Natural killer cell treated with Interleukin-12 subunit alpha and Interleukin-12 subunit beta and Interleukin-15 and Interleukin-18, amount 100 ng/mL, for 72 hours (primary cell): ENCODE measurements around the gene TMEM225B. TPM values are rescaled to one million over a fixed set of nuclear protein-coding genes. Genes with fewer than 3 reads are reported as not detected.
"Not testable (repeated sequence)": the region's sequence is repeated elsewhere in the genome, so short reads cannot be mapped to it uniquely, and the experiment has no call there.

Source experiments
- ATAC-seq, 2 donors: fragments of 150-1000 bp; cut with Tn5 transposase in 1 of 2; sonication (Bioruptor Pico), chemical (Tn5 transposase) in 1 of 2; 2 replicates each; pipeline ENCODE4 v1.10.0; 2021
- DNase-seq: peaks from one replicate; pipeline ENCODE4 v3.0.0; 2022; ENCODE audit warnings: low spot score
- H3K27ac Mint-ChIP-seq, 2 donors: 1 replicate in 1 of 2; 2 replicates in 1 of 2; pipeline ENCODE4 v1.8.0; 2022; ENCODE audit warnings: mixed read lengths in 2 of 2, mild to moderate bottlenecking in 1 of 2, moderate library complexity in 1 of 2
- H3K27me3 Mint-ChIP-seq, 2 donors: 1 replicate in 1 of 2; 2 replicates in 1 of 2; pipeline ENCODE4 v1.8.0; 2022; ENCODE audit warnings: mixed read lengths in 2 of 2
- H3K36me3 Mint-ChIP-seq: one replicate; pipeline ENCODE4 v1.8.0; 2022; ENCODE audit warnings: mixed read lengths
- H3K4me1 Mint-ChIP-seq, 2 donors: 1 replicate in 1 of 2; 2 replicates in 1 of 2; pipeline ENCODE4 v1.8.0; 2022; ENCODE audit warnings: low read depth in 2 of 2, mixed read lengths in 2 of 2, mild to moderate bottlenecking in 1 of 2
- H3K4me3 Mint-ChIP-seq: one replicate; pipeline ENCODE4 v1.8.0; 2022; ENCODE audit warnings: mixed read lengths
- H3K9me3 Mint-ChIP-seq: 2 replicates; pipeline ENCODE4 v1.8.0; 2022; ENCODE audit warnings: mixed read lengths
- total RNA-seq, 2 donors: library from RNA; stranded (reverse); gene quantifications; one replicate each; pipeline ENCODE4 v1.2.3, GENCODE V29; 2022

Gene TMEM225B, protein sequence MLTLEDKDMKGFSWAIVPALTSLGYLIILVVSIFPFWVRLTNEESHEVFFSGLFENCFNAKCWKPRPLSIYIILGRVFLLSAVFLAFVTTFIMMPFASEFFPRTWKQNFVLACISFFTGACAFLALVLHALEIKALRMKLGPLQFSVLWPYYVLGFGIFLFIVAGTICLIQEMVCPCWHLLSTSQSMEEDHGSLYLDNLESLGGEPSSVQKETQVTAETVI
- 1 to 10 TPM in 1 of 2 donors, under 1 TPM in 1; 0.78 to 1.1 TPM for total RNA-seq

DNA sequence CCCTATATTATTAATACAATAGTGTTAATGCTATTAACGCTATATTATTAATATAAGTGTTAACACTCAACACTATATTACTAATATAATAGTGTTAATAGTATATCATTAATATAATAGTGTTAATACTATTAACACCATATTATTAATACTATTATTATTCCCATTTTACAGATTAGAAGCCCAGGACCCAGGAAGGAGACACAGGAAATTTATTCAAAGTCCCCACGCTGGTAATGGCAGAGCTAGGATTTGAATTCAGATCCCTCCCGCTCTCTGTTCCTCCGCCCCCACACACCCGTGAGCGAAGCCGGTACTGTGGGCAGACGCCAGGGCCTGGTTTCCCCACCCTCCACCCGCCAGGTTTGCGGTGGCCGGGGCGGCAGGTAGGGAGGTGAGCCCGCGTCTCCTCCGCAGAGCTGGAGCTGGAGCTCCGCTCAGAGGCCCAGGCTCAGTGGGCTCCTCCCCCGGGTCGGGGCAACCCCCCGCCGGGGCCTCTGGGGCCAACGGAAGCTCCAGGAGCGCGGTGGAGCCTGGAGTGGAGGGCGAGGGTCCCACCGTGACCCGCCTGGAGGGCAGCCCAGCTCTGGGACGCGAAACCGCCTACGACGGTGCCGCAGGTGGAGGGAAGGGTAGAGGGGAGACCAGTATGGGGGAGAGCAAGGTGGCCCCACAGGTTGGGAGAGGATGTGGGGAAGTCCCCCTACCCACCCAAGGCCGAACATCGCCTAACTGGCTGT, at the start of gene TMEM225B:
Gene TMEM225B, plus strand, starts transcription at position 506 of the 740 bp plus-strand sequence. CDS start 6,122 bp downstream, outside the sequence.
- Mint-ChIP-seq H3K9me3 (no peaks in the 10 kb centered on the region), H3K4me3 (no peak within 1 kb of the TSS), H3K36me3 (no peaks in the 10 kb centered on the region), H3K27ac (no peak within 1 kb of the TSS), H3K27me3 (no peaks in the 10 kb centered on the region), H3K4me1 (no peaks in the 10 kb centered on the region)
- ATAC-seq = peak in 1 of 2 donors; percentile 38
- no peak for DNase-seq

DNA sequence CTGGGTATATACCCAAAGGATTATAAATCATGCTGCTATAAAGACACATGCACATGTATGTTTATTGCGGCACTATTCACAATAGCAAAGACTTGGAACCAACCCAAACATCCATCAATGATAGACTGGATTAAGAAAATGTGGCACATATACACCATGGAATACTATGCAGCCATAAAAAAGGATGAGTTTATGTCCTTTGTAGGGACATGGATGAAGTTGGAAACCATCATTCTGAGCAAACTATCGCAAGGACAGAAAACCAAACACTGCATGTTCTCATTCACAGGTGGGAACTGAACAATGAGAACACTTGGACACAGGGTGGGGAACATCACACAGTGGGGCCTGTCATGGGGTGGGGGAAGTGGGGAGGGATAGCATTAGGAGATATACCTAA, 48.5 kb upstream of the TMEM225B start:
- not testable (repeated sequence) for H3K9me3 Mint-ChIP-seq, H3K4me3 Mint-ChIP-seq, H3K27ac Mint-ChIP-seq, ATAC-seq, H3K27me3 Mint-ChIP-seq, DNase-seq
- Mint-ChIP-seq H3K4me1 (peaks cover 14 to 22% of the 10 kb centered on the region in 2 donors), H3K36me3 (peaks cover 14% of the 10 kb centered on the region)

DNA sequence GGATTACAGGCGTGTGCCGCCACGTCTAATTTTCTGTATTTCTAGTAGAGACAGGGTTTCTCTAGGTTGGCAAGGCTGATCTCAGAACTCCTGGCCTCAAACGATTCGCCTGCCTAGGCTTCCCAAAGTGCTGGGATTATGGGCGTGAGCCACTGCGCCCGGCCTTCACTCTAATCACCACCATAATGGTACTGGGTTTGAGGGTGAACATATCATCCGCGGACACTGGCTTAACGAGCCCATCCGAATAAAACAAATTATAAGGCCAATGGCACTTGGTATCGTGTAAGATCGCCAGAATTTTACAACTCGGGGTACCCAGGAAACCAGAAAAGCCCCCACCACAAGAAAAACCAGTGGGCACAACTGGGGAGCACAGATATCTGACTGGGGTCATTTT, 46.7 kb upstream of the TMEM225B start:
- DNase-seq = no peak
- peak overlapping the region; percentile 92 for H3K27ac Mint-ChIP-seq
- peaks cover 19 to 26% of the 10 kb centered on the region in 2 donors for H3K4me1 Mint-ChIP-seq
- ATAC-seq = peak in 1 of 2 donors; percentile 11
- H3K27me3 Mint-ChIP-seq = no peaks in the 10 kb centered on the region
- H3K4me3 Mint-ChIP-seq = peak overlapping the region; percentile 95
- peaks cover 19% of the 10 kb centered on the region for H3K36me3 Mint-ChIP-seq
- H3K9me3 Mint-ChIP-seq = no peaks in the 10 kb centered on the region

DNA sequence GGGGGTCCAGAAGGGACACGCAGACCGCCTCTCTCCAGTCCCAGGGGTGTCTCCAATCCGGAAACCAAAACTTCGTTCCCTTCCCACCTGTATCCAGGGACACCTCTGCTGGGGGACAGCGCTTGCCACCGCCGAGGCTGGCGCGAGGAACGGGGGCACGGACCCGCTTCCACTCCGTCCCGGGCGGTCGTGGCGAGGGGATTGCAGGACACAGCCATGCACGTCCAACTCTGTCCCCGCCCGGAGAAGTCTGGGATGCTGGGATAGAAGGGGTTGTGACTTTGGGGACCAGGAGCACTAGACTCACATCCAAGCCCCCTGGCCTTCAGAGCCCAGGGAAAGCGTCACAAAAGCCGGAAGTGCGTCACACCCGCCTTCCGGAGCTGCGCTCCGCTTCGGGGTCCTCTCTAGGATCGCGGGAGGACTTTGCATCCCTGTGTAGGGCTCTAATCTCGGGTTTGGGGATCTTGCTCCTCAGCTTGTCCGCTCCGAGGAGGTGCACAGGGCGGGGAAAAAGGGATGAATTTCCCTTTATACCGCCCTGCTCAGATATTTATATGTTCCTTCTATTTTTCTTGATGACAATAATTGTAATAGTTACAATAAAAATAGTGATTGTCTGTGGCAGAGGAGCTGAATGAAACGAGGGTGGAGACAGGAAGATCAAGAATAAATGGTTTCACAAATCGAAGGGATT, 46.2 kb upstream of the TMEM225B start, which contains the start of gene FAM200A:
Gene FAM200A, minus strand, starts transcription at position 348 of the 697 bp plus-strand sequence. CDS start 3,707 bp downstream, outside the sequence.
- H3K4me3 Mint-ChIP-seq = peak within 1 kb of the TSS; percentile 95
- peaks cover 19% of the 10 kb centered on the region for H3K36me3 Mint-ChIP-seq
- peak within 1 kb of the TSS; percentile 92 for H3K27ac Mint-ChIP-seq
- H3K9me3 Mint-ChIP-seq = no peaks in the 10 kb centered on the region
- peak; percentile 98 to 99 for ATAC-seq
- DNase-seq = peak; percentile 91
- no peaks in the 10 kb centered on the region for H3K27me3 Mint-ChIP-seq
- peaks cover 19 to 26% of the 10 kb centered on the region in 2 donors for H3K4me1 Mint-ChIP-seq

DNA sequence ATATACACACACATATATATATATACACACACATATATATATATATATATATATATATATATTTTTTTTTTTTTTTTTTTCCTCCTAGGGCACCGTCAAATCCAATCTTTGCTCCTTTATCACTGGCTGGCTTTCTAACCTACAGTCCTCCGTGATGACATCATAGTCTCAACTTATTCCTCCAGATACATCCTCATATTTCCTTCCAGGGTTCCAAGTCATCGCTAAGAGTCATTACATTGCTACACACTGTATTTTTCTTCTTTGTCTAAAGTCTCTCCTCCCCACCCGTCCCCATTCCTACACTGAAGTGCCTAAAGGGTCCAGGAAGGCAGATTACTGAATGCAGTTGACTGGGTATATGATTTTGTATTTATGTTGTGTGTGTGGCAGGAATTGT, 45.0 kb upstream of the TMEM225B start:
- H3K4me1 Mint-ChIP-seq = peaks cover 27 to 36% of the 10 kb centered on the region in 2 donors
- no peak for DNase-seq
- H3K9me3 Mint-ChIP-seq = no peaks in the 10 kb centered on the region

DNA sequence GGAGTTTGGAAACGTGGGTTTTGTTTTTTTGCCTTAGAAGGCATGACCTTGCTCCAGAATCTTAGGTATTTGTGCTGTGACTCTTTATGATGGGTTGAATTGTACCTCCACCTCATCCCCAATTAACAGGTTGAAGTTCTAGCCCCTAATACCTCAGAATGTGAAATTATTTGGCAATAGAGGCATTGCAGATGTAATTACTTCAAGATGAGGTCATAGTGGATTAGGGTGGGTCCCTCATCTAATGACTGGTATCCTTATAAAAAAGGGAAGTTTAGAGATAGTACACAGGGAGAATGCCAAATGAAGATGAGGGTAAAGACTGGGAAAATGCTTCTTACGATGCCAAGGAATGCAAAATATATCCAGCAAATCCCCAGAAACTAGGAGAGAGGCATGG, 43.1 kb upstream of the TMEM225B start:
- Mint-ChIP-seq H3K36me3 (peaks cover 19% of the 10 kb centered on the region), H3K27me3 (no peaks in the 10 kb centered on the region), H3K4me1 (peaks cover 28 to 38% of the 10 kb centered on the region in 2 donors), H3K27ac (no peak overlapping the region), H3K4me3 (no peak overlapping the region), H3K9me3 (no peaks in the 10 kb centered on the region)
- no peak for ATAC-seq
- DNase-seq = no peak

More for the DNA sequence above, 45.0 kb upstream of the TMEM225B start:
- H3K27me3 Mint-ChIP-seq = no peaks in the 10 kb centered on the region
- H3K27ac Mint-ChIP-seq = no peak overlapping the region
- peak overlapping the region; percentile 95 for H3K4me3 Mint-ChIP-seq
- peaks cover 21% of the 10 kb centered on the region for H3K36me3 Mint-ChIP-seq
- no peak for ATAC-seq

DNA sequence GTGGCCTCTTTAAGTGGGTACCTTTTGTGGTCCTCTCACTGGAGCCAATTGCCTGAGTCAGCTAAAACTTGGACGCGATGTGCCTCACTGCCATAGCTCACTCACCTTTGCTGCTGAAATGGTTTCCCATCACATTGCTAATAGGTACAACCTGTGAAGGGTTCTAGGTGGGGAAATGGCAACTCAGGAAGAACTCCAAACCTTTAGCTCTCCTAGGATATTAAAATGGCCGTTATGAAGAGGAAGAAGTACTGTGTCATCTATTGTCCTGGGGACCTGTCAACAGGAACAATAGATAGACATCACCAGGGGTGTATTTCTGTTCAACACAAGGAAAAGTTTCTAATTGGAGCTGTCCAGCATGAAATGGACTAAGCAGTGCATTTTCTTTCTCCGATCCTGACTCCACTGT, 40.9 kb upstream of the TMEM225B start:
- DNase-seq (no peak), ATAC-seq (no peak)
- Mint-ChIP-seq H3K36me3 (peaks cover 29% of the 10 kb centered on the region), H3K4me1 (peaks cover 39 to 49% of the 10 kb centered on the region in 2 donors), H3K27ac (peak overlapping the region; percentile 99 to 100), H3K4me3 (peak overlapping the region; percentile 100), H3K27me3 (no peaks in the 10 kb centered on the region), H3K9me3 (no peaks in the 10 kb centered on the region)

DNA sequence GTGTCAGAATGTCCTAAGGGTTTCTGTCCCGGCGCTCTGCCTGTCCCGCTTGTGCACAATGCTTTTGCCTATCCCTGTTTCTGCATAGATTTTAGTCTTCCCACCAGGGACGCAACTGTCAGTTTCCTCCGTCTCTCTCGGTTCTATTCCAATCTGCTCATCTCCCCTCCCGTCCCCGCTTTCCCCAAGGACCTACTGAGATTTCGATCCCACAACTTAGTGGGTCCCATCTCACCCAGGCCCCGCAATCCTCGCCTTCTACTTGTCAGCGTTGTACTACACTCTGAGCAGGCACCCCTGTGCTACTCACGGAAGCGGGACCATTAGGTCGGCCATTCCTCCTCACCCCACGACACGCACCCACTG, 40.1 kb upstream of the TMEM225B start:
- no peaks in the 10 kb centered on the region for H3K9me3 Mint-ChIP-seq
- peak overlapping the region; percentile 100 for H3K4me3 Mint-ChIP-seq
- H3K27me3 Mint-ChIP-seq = no peaks in the 10 kb centered on the region
- H3K36me3 Mint-ChIP-seq = peaks cover 36% of the 10 kb centered on the region
- H3K27ac Mint-ChIP-seq = peak overlapping the region; percentile 99 to 100
- DNase-seq (no peak), ATAC-seq (peak in 1 of 2 donors; percentile 75)
- peaks cover 43 to 49% of the 10 kb centered on the region in 2 donors for H3K4me1 Mint-ChIP-seq

DNA sequence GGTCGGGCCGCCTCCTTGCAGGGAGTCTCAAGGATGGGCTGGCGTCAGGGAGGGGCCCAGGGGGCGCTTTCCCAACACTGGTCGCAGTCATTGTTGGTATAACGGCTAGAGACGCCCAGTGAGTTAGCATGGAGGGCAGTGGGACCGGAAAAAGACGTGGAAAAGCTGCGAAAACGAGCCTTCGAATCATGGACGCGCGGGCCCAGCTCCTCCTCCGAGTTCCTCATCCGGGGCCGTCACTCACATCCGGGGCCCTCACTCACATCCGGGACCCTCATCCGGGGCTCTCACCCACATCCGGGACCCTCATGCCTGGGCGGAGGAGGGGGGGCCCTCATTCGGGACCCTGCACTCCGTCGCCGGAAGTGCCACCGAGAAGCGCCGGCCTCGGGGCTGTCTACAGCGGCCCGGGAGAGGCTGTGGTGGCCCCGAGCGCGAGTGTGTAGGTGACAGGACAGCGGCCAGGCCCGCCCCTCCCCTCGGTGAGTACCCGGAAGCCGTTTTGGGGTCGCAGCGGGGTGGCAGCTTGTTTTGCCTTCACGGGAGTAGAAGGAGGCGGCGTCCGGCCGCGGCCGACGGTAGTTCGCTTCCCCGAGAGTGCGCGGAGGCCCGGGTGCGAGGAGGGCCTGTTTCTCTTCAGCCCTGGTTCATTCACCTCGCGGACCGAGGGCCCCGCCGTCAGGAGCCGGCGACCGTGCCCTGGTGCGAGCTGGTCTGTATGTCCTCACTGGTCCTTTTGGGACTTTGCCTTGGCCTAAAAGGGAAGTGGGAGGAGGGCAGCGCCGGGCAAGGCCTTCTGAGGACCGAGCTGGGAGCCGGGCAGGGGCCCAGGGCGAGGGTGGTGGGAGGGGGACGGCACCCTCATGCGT, 39.5 kb upstream of the TMEM225B start, which contains the start of gene ZNF655:
Gene ZNF655, plus strand, starts transcription at position 337 of the 869 bp plus-strand sequence. CDS start 1,918 bp downstream, outside the sequence.
- peak within 1 kb of the TSS; percentile 100 for H3K4me3 Mint-ChIP-seq
- peak; percentile 91 to 95 for ATAC-seq
- H3K4me1 Mint-ChIP-seq = peaks cover 40 to 45% of the 10 kb centered on the region in 2 donors
- no peaks in the 10 kb centered on the region for H3K9me3 Mint-ChIP-seq
- peaks cover 35% of the 10 kb centered on the region for H3K36me3 Mint-ChIP-seq
- peak within 1 kb of the TSS; percentile 99 to 100 for H3K27ac Mint-ChIP-seq
- DNase-seq = peak; percentile 94
- H3K27me3 Mint-ChIP-seq = no peaks in the 10 kb centered on the region

DNA sequence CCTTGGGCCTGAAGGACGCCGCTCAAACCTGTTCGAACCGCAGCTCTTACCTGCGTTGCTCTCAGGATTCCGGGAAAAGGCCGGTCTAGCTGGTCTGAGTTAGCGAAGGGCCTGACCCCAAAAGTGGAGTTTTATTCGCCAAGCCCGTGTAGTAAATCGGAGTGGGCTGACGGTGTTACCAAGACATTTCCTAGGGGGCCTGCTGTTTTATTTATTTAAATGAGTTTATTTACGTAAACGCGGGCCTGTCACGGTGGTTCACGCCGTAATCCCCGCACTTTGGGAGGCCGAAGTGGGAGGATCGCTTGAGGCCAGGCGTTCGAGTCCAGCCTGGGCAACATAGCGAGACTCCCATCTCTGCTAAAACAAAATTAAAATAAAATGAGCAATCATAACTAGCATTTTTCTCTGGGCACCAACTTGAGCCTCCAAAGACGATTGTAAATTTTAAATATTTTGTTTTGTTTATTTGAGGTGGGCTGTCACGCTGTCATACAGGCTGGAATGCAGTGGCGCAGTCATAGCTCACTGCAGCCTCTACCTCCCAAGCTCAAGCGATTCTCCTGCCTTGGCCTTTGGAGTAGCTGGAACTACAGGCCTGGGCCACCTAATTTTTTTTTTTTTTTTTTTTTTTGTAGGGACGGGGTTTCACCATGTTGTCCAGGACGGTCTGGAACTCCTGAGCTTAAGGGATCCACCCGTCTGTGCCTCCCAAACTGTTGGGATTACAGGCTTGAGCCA, 38.7 kb upstream of the TMEM225B start:
- H3K36me3 Mint-ChIP-seq = peaks cover 41% of the 10 kb centered on the region
- ATAC-seq = no peak
- H3K4me3 Mint-ChIP-seq = peak overlapping the region; percentile 100
- no peak for DNase-seq
- H3K4me1 Mint-ChIP-seq = peaks cover 48 to 54% of the 10 kb centered on the region in 2 donors
- H3K9me3 Mint-ChIP-seq = no peaks in the 10 kb centered on the region
- H3K27ac Mint-ChIP-seq = peak overlapping the region; percentile 99 to 100
- H3K27me3 Mint-ChIP-seq = no peaks in the 10 kb centered on the region

DNA sequence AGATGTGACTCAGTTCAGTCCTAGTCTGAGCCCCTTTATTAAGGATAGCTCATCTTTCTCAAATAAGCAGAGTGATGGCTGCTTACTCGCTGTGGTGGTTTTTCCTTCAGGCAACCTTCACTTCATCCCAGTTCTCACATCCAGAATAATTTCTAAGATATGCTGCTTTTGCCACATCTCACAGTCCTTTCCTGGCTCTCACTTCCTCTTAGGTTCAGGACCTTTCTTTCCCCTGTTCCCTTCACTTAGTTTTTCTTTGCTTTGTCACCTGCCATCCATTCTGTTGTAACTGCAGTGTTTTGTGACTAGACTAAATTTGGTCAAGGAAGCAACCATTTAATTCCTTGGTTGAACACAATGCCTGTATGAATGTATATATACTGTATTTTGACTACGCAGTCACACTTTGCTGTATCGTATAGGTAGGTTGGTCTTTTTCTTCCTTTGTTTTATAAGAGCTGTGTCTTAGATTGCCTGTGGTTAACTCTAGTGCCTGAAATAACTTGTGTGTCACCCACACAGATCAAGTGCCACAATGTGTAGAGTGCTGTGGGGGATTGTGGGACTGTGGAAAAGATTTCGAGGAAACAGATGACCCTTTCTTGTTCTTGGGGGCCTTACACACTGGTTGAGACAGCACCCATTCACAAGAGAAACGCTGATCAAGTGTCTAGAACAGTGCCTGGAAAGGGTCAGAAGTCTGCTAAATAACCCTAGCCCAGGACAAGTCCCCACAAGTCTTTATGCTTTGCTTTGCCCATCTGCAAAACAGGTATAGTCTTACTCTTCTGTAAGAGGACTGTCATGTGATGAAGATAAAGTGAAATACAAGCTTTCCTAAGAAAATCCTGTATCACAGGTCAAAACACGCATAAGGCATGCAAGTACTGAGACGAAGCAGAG, 37.0 kb upstream of the TMEM225B start:
- H3K4me3 Mint-ChIP-seq = peak overlapping the region; percentile 60
- no peaks in the 10 kb centered on the region for H3K9me3 Mint-ChIP-seq
- peaks cover 49 to 50% of the 10 kb centered on the region in 2 donors for H3K4me1 Mint-ChIP-seq
- H3K27me3 Mint-ChIP-seq = no peaks in the 10 kb centered on the region
- DNase-seq = no peak
- ATAC-seq = no peak
- H3K36me3 Mint-ChIP-seq = peaks cover 39% of the 10 kb centered on the region
- H3K27ac Mint-ChIP-seq = peak overlapping the region; percentile 63 to 100

DNA sequence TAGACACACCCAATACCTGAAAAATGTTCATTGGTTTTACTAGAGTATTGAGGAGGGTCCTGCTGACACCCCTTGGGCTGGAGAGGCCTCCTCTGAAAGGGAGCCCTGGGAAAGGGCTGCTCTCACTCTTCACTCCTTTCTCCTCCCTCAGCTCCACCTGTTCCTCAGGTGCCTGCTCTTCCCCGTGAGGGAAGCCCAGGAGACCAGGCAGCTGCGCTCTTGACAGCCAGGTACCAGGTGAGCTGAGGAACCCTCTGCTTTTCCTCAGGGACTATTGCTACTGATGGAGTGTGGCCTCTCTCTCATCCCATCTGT, 36.4 kb upstream of the TMEM225B start:
- H3K4me1 Mint-ChIP-seq = peaks cover 50 to 51% of the 10 kb centered on the region in 2 donors
- H3K9me3 Mint-ChIP-seq = no peaks in the 10 kb centered on the region
- DNase-seq = no peak
- H3K36me3 Mint-ChIP-seq = peaks cover 39% of the 10 kb centered on the region
- H3K4me3 Mint-ChIP-seq = peak overlapping the region; percentile 21
- ATAC-seq = no peak
- peak overlapping the region; percentile 20 to 70 for H3K27ac Mint-ChIP-seq
- no peaks in the 10 kb centered on the region for H3K27me3 Mint-ChIP-seq
